Body of pancreas (tissue), 4 donors: ENCODE results near the gene RNLS. TPM values are rescaled to one million over a fixed set of nuclear protein-coding genes. Genes with fewer than 3 reads are reported as not detected.

Experiments used
- ATAC-seq: fragments of 150-250 bp; one replicate; pipeline ENCODE4 v1.9.1; 2016
- DNase-seq, 4 donors: peaks; one replicate each; pipeline ENCODE4 v3.0.0-alpha.2; 2019
- H3K27ac ChIP-seq, 4 donors: fragments of 200-600 bp; sonication (generic); 1 replicate in 3 of 4; 2 replicates in 1 of 4; pipeline versions ENCODE4 v1.5.1 to v1.6.1; 2016 to 2019; ENCODE audit warnings: mild to moderate bottlenecking in 1 of 4, mixed read lengths in 1 of 4, moderate library complexity in 1 of 4
- H3K27me3 ChIP-seq, 2 donors: fragments of 200-600 bp; sonication (generic); one replicate each; pipeline ENCODE4 v1.6.0; 2016; ENCODE audit warnings: mild to moderate bottlenecking in 1 of 2
- H3K36me3 ChIP-seq, 2 donors: fragments of 200-600 bp; sonication (generic); replicated peaks in 1 of 2; 2 replicates each; pipeline ENCODE4 v1.5.1; 2016; ENCODE audit warnings: low read depth in 2 of 2; ENCODE audit not compliant: insufficient read depth in 1 of 2
- H3K4me1 ChIP-seq: fragments of 200-600 bp; sonication (generic); one replicate; pipeline ENCODE4 v1.6.0; 2016
- H3K4me3 ChIP-seq, 2 donors: fragments of 200-600 bp; sonication (generic); 1 replicate in 1 of 2; 2 replicates in 1 of 2; pipeline ENCODE4 v1.5.1; 2016 to 2019
- H3K9me3 ChIP-seq, 3 donors: fragments of 200-600 bp; sonication (generic); 1 replicate in 2 of 3; 2 replicates in 1 of 3; pipeline ENCODE4 v1.5.1; 2016
- POLR2A ChIP-seq, 3 donors: fragments of 450-650 bp; IDR thresholded peaks; one replicate each; pipeline ENCODE4 v1.6.1; 2016; ENCODE audit warnings: antibody characterized with exemption in 3 of 3, mild to moderate bottlenecking in 2 of 3
- WGBS, 2 donors: methylation state at CpG; one replicate each; pipeline ENCODE4 v1.1.5; 2017; 5-methylcytosine and 5-hydroxymethylcytosine counted together
- intact Hi-C: fragments of 100-400 bp; cut with DNase I; formaldehyde crosslinking; loops from one replicate; pipeline ENCODE4 v1.15.1; 2023
- total RNA-seq, 2 donors: library from RNA; depleted of rRNA; stranded (reverse); fragments of >200 nt; gene quantifications; one replicate each; pipeline ENCODE4 v1.1.0, GENCODE V29; 2016
- TF ChIP-seq, protein P1 (sequence below), 7 experiments: fragments of 450-650 bp in 4 of 7; fragments of 200-600 bp in 3 of 7; sonication (generic) in 3 of 7; IDR thresholded peaks; one replicate each; pipeline ENCODE4 v1.5.1; 2016 to 2019; ENCODE audit warnings: antibody characterized with exemption in 7 of 7

The RNLS gene
- total RNA-seq, 2 donors from 2014 or later: 7.9 to 26.5 TPM

DNA sequence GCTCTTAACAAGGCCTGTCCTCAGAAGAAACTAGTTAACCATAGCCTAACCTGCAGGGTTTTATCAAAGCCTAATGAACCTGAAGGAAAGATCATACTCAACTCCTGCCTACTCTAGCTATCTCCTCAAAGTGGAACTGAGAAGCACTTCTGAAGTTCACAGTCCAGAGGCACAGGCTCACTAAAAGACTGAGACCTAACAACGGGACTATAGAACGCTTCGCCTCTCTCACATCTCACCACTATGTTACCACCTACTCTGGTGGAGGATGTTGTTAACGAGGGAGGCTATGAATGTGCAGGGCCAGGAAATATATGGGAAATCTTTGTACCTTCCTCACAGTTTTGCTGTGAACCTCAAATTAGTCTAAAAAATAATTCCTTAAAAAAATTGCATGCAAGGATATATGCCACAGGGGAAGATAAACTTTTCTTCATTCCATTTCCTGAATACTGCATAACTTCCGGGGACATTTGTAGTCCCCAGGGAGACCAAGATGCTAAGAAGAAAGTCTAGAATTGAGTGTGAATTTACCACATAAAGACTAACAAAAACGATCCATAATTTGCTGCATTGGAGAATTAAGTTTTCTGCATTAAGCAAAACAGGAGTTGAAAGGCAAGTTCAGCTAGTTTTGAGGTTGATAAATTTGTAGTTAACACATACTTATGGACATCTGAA lies 25.1 kb upstream of the RNLS start:
- TF ChIP-seq, protein P1, sequence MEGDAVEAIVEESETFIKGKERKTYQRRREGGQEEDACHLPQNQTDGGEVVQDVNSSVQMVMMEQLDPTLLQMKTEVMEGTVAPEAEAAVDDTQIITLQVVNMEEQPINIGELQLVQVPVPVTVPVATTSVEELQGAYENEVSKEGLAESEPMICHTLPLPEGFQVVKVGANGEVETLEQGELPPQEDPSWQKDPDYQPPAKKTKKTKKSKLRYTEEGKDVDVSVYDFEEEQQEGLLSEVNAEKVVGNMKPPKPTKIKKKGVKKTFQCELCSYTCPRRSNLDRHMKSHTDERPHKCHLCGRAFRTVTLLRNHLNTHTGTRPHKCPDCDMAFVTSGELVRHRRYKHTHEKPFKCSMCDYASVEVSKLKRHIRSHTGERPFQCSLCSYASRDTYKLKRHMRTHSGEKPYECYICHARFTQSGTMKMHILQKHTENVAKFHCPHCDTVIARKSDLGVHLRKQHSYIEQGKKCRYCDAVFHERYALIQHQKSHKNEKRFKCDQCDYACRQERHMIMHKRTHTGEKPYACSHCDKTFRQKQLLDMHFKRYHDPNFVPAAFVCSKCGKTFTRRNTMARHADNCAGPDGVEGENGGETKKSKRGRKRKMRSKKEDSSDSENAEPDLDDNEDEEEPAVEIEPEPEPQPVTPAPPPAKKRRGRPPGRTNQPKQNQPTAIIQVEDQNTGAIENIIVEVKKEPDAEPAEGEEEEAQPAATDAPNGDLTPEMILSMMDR (IDR thresholded peaks at IDR 0.05): no peak
- no peak for TF ChIP-seq POLR2A (IDR thresholded peaks at IDR 0.05)
- DNase-seq: no peak
- Histone ChIP-seq H3K36me3 (no peaks in the 10 kb centered on the region), H3K9me3 (no peaks in the 10 kb centered on the region), H3K4me3 (no peak overlapping the region), H3K27me3 (no peaks in the 10 kb centered on the region), H3K27ac (no peak overlapping the region), H3K4me1 (no peaks in the 10 kb centered on the region)
- intact Hi-C loops: no loop called here
- ATAC-seq: no peak
- WGBS, 2 donors: 80 to 84% methylated on average over 6 of the region's 6 CpGs

DNA sequence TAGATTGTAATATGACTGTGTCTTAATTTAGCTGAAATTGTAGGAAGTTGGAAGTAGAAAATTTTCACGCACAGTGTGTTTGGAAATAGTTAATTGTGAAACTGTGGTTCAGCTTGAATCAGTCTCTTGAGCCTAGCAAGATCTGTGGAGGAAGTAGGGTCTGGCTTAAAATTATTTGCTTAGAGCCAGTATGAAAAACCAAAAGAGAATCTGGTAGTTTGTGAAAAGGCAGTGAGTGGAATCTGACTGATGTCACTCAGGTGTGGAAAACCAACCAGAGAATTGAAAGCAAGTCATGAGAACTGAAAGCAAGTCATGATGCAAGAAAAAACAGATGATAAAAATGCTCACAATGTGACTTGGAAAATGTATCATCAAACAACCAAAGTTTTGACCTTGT lies 14.9 kb upstream of the RNLS start:
- ATAC-seq (no peak), DNase-seq (no peak)
- no peak for TF ChIP-seq POLR2A (IDR thresholded peaks at IDR 0.05)
- TF ChIP-seq, protein P1 (IDR thresholded peaks at IDR 0.05): no peak
- 77 to 87% methylated on average over 1 of the region's 1 CpG for WGBS, 2 donors
- H3K27me3 ChIP-seq: no peaks in the 10 kb centered on the region
- no peak overlapping the region for H3K27ac ChIP-seq
- no peaks in the 10 kb centered on the region for H3K36me3 ChIP-seq
- no peak overlapping the region for H3K4me3 ChIP-seq
- H3K4me1 ChIP-seq: no peaks in the 10 kb centered on the region
- no peaks in the 10 kb centered on the region for H3K9me3 ChIP-seq
- intact Hi-C loops: no loop called here

- Histone ChIP-seq H3K9me3 (no peaks in the 10 kb centered on the region), H3K4me1 (no peaks in the 10 kb centered on the region), H3K27ac (no peak overlapping the region), H3K36me3 (no peaks in the 10 kb centered on the region), H3K4me3 (no peak overlapping the region), H3K27me3 (no peaks in the 10 kb centered on the region)
- intact Hi-C loops: no loop called here
- TF ChIP-seq, protein P1 (IDR thresholded peaks at IDR 0.05): no peak
- TF ChIP-seq POLR2A (IDR thresholded peaks at IDR 0.05): no peak
- WGBS, 2 donors: 90 to 97% methylated on average over 1 of the region's 1 CpG
- DNase-seq: no peak
- no peak for ATAC-seq
Observed at GRCh38 chr10:88594482-88594881, 11.4 kb upstream of the RNLS start.

DNA sequence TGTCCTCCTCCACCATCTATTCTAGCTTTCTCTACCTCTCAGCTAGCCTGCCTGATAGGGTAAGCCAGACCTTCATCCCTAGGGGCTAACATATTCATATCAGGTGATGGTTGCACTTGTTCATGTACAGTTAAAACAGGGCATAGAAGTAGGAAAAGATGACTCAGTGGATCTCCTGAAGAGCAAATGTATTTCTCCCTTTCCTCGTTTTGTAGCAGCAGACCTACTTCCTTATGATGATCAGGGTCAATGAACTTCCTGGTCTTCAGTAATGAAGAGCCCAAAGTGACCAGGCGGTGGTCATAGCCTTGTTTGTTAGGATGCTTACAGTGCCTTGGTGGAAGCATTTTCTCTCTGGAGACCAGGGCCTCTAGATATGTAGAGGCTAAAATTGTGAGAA lies 9.8 kb upstream of the RNLS start:
- no peaks in the 10 kb centered on the region for H3K9me3 ChIP-seq
- TF ChIP-seq, protein P1 (IDR thresholded peaks at IDR 0.05): no peak
- no peak for TF ChIP-seq POLR2A (IDR thresholded peaks at IDR 0.05)
- no peaks in the 10 kb centered on the region for H3K4me1 ChIP-seq
- no peak for ATAC-seq
- 73 to 89% methylated on average over 2 of the region's 2 CpGs for WGBS, 2 donors
- no peak for DNase-seq
- no peak overlapping the region for H3K4me3 ChIP-seq
- intact Hi-C loops: no loop called here
- no peaks in the 10 kb centered on the region for H3K27me3 ChIP-seq
- H3K27ac ChIP-seq: no peak overlapping the region
- H3K36me3 ChIP-seq: no peaks in the 10 kb centered on the region

- Histone ChIP-seq H3K27ac (no peak overlapping the region), H3K4me3 (no peak overlapping the region), H3K36me3 (no peaks in the 10 kb centered on the region), H3K4me1 (no peaks in the 10 kb centered on the region), H3K9me3 (no peaks in the 10 kb centered on the region), H3K27me3 (no peaks in the 10 kb centered on the region)
- intact Hi-C loops: no loop called here
- no peak for DNase-seq
- WGBS, 2 donors: 90 to 94% methylated on average over 1 of the region's 1 CpG
- no peak for TF ChIP-seq POLR2A (IDR thresholded peaks at IDR 0.05)
- TF ChIP-seq, protein P1 (IDR thresholded peaks at IDR 0.05): no peak
- no peak for ATAC-seq
Observed at GRCh38 chr10:88592381-88592780, 9.3 kb upstream of the RNLS start.
